Activated CD8-positive, alpha-beta T cell treated with anti-CD3 and anti-CD28 coated beads, Interleukin-2, amount 10 ng/mL, durations not matched to agents 7 days and 5 days (primary cell): Measurements from ENCODE around the gene LIPN. TPM values are rescaled to one million over a fixed set of nuclear protein-coding genes. Genes with fewer than 3 reads are reported as not detected.

Experiments
- ATAC-seq: fragments of 150-1000 bp; cut with Tn5 transposase; one replicate; pipeline ENCODE4 v1.10.0; 2021; ENCODE audit warnings: moderate library complexity
- CTCF ChIA-PET: fragments of 350-600 bp; sonication (Branson Sonifier 250); formaldehyde crosslinking; loops from one replicate; lab custom pipeline; 2021; ENCODE audit warnings: antibody characterized with exemption; lab: Charles Lee
- POLR2A ChIA-PET: fragments of 350-600 bp; sonication (Branson Sonifier 250); formaldehyde crosslinking; loops from one replicate; lab custom pipeline; 2021; ENCODE audit warnings: antibody characterized with exemption; lab: Charles Lee
- DNase-seq: peaks from one replicate; pipeline ENCODE4 v3.0.0-alpha.2; 2020
- H3K27ac Mint-ChIP-seq: one replicate; pipeline ENCODE4 v1.8.0; 2021; ENCODE audit warnings: mild to moderate bottlenecking, mixed read lengths
- H3K27me3 Mint-ChIP-seq: one replicate; pipeline ENCODE4 v1.8.0; 2021; ENCODE audit warnings: low read depth, mixed read lengths
- H3K36me3 Mint-ChIP-seq: one replicate; pipeline ENCODE4 v1.8.0; 2021; ENCODE audit warnings: low read depth, mixed read lengths
- H3K4me1 Mint-ChIP-seq: one replicate; pipeline ENCODE4 v1.8.0; 2021; ENCODE audit warnings: low read depth, mixed read lengths
- H3K4me3 Mint-ChIP-seq: one replicate; pipeline ENCODE4 v1.8.0; 2021; ENCODE audit warnings: mild to moderate bottlenecking, mixed read lengths
- H3K9me3 Mint-ChIP-seq: one replicate; pipeline ENCODE4 v1.8.0; 2022; ENCODE audit warnings: mixed read lengths; ENCODE audit not compliant: insufficient read depth
- total RNA-seq, 2 experiments: library from RNA; stranded (reverse); gene quantifications; one replicate each; pipeline ENCODE4 v1.2.3, GENCODE V29; 2021

The LIPN gene
- total RNA-seq, 2 experiments from 2014 or later: not detected

- no peak for DNase-seq
- Mint-ChIP-seq H3K4me1 (no peaks in the 10 kb centered on the region), H3K9me3 (no peaks in the 10 kb centered on the region), H3K27me3 (peaks cover 23% of the 10 kb centered on the region), H3K36me3 (no peaks in the 10 kb centered on the region), H3K27ac (no peak overlapping the region), H3K4me3 (no peak overlapping the region)
- no peak for ATAC-seq
- POLR2A ChIA-PET: interaction anchor here (0.6 kb wide), 1 partner anchor 60 kb away, joined by 3 read pairs; no protein-coding TSS in a partner anchor
- CTCF ChIA-PET: no interaction called here
Observed at GRCh38 chr10:88744002-88744401, 15.8 kb upstream of the LIPN start.

DNA sequence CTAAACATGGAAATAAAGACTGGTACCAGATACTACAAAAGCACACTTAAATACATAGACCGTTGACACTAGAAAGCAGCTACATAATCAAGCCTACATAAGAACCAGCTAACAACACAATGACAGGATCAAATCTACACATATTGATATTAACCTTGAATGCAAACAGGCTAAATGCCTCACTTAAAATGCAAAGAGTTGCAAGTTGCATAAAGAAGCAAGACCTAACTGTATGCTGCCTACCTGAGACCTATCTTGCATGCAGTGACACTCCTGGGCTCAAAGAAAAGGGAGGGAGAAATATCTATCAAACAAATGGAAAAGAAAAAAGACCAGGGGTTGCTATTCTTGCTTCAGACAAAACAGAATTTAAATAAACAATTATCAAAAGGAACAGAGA, 14.2 kb upstream of the LIPN start:
- ATAC-seq: no peak
- Mint-ChIP-seq H3K9me3 (no peaks in the 10 kb centered on the region), H3K4me1 (no peaks in the 10 kb centered on the region), H3K27me3 (peaks cover 29% of the 10 kb centered on the region), H3K27ac (no peak overlapping the region), H3K36me3 (no peaks in the 10 kb centered on the region), H3K4me3 (no peak overlapping the region)
- no peak for DNase-seq
- POLR2A ChIA-PET: no interaction called here
- CTCF ChIA-PET: interaction anchor here (1.2 to 1.4 kb wide), 3 partner anchors 17 to 181 kb away, joined by 3 to 4 read pairs (median 4); no protein-coding TSS in a partner anchor

DNA sequence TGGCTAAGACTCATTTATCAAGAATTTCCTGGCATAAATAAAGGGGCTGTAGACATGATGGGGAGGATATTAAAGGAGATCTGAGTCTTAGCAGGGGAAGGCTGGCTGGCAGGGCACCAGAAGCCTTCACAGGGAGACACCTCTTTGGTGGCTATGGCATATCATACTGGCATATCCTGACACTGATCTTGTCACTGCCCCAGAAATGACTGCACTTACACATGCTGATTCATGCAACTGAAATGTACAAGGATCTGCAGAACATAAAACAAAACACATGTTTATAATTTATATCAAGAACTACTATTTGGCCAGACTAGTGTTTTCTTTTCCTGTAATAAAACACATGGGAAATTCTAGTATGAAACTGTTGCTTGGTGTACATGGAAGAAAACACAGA, 5.5 kb upstream of the LIPN start:
- Mint-ChIP-seq H3K36me3 (no peaks in the 10 kb centered on the region), H3K27ac (no peak overlapping the region), H3K9me3 (no peaks in the 10 kb centered on the region), H3K4me1 (peaks cover 2% of the 10 kb centered on the region), H3K4me3 (no peak overlapping the region), H3K27me3 (peaks cover 13% of the 10 kb centered on the region)
- POLR2A ChIA-PET: no interaction called here
- ATAC-seq (no peak), DNase-seq (no peak)
- CTCF ChIA-PET: no interaction called here

GRCh38 chr10:88755753-88756152, 4.1 kb upstream of the LIPN start:
- ChIA-PET POLR2A (no interaction called here), CTCF (no interaction called here)
- ATAC-seq: no peak
- no peak overlapping the region for H3K27ac Mint-ChIP-seq
- peaks cover 7% of the 10 kb centered on the region for H3K4me1 Mint-ChIP-seq
- no peak overlapping the region for H3K4me3 Mint-ChIP-seq
- H3K27me3 Mint-ChIP-seq: no peaks in the 10 kb centered on the region
- no peaks in the 10 kb centered on the region for H3K9me3 Mint-ChIP-seq
- no peaks in the 10 kb centered on the region for H3K36me3 Mint-ChIP-seq
- no peak for DNase-seq

- POLR2A ChIA-PET: no interaction called here
- ATAC-seq (no peak), DNase-seq (no peak)
- H3K27me3 Mint-ChIP-seq: no peaks in the 10 kb centered on the region
- CTCF ChIA-PET: no interaction called here
- H3K9me3 Mint-ChIP-seq: no peaks in the 10 kb centered on the region
- no peaks in the 10 kb centered on the region for H3K36me3 Mint-ChIP-seq
- H3K27ac Mint-ChIP-seq: no peak overlapping the region
- H3K4me3 Mint-ChIP-seq: no peak overlapping the region
- H3K4me1 Mint-ChIP-seq: peaks cover 7% of the 10 kb centered on the region
Observed at GRCh38 chr10:88756660-88757059, 3.2 kb upstream of the LIPN start.

GRCh38 chr10:88762906-88763305, 3.1 kb downstream of the LIPN start:
- H3K9me3 Mint-ChIP-seq: no peaks in the 10 kb centered on the region
- no peak overlapping the region for H3K4me3 Mint-ChIP-seq
- no peaks in the 10 kb centered on the region for H3K36me3 Mint-ChIP-seq
- H3K4me1 Mint-ChIP-seq: peaks cover 5% of the 10 kb centered on the region
- DNase-seq: no peak
- ChIA-PET POLR2A (no interaction called here), CTCF (no interaction called here)
- no peak overlapping the region for H3K27ac Mint-ChIP-seq
- no peak for ATAC-seq
- peaks cover 9% of the 10 kb centered on the region for H3K27me3 Mint-ChIP-seq

GRCh38 chr10:88763441-88763840, 3.6 kb downstream of the LIPN start:
- Mint-ChIP-seq H3K9me3 (no peaks in the 10 kb centered on the region), H3K4me3 (no peak overlapping the region), H3K4me1 (peaks cover 5% of the 10 kb centered on the region), H3K27me3 (peaks cover 11% of the 10 kb centered on the region), H3K27ac (no peak overlapping the region), H3K36me3 (no peaks in the 10 kb centered on the region)
- ATAC-seq: no peak
- CTCF ChIA-PET: interaction anchor here (1.7 kb wide), 1 partner anchor 169 kb away, joined by 3 read pairs; no protein-coding TSS in a partner anchor
- POLR2A ChIA-PET: interaction anchor here (0.7 kb wide), 1 partner anchor 180 kb away, joined by 4 read pairs; the partner anchor contains the start of gene RNLS
- DNase-seq: no peak

GRCh38 chr10:88764110-88764509, 4.3 kb downstream of the LIPN start:
- Mint-ChIP-seq H3K36me3 (no peaks in the 10 kb centered on the region), H3K4me3 (no peak overlapping the region), H3K27ac (no peak overlapping the region)

GRCh38 chr10:88765816-88766215, 6.0 kb downstream of the LIPN start:
- CTCF ChIA-PET: interaction anchor here (1.7 kb wide), 1 partner anchor 38 kb away, joined by 4 read pairs; no protein-coding TSS in a partner anchor
- ATAC-seq: no peak

More at GRCh38 chr10:88764110-88764509, 4.3 kb downstream of the LIPN start:
- DNase-seq: no peak
- ChIA-PET POLR2A (interaction anchor here (0.7 kb wide), 1 partner anchor 181 kb away, joined by 4 read pairs; the partner anchor contains the start of gene RNLS), CTCF (interaction anchor here (0.8 to 1.7 kb wide), 2 partner anchors 23 to 169 kb away, joined by 3 read pairs; no protein-coding TSS in a partner anchor)
- peaks cover 5% of the 10 kb centered on the region for H3K4me1 Mint-ChIP-seq
- no peaks in the 10 kb centered on the region for H3K9me3 Mint-ChIP-seq
- peaks cover 15% of the 10 kb centered on the region for H3K27me3 Mint-ChIP-seq
- no peak for ATAC-seq

DNA sequence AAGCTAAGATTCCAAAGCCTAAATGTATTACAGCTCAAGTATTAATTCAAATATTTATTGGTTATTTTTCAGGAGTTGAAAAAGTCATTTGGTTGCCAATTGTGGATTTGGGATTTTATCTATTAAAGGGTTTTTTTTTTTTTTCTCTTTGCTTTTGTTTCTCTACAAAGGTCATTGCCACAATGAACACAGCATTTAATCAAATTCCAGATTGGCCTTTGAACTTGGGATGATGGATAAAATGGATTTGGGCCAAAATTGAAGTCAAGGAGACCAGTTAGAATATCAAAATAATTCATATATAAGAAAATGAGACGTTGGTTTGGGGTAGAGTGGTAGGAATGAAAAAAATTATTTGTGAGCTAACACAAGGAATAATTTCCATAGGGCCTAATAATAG, 9.6 kb downstream of the LIPN start:
- ChIA-PET CTCF (interaction anchor here (0.8 to 1.2 kb wide), 2 partner anchors 41 to 66 kb away, joined by 4 to 5 read pairs; no protein-coding TSS in a partner anchor), POLR2A (interaction anchor here (0.6 kb wide), 1 partner anchor 57 kb away, joined by 3 read pairs; no protein-coding TSS in a partner anchor)
- no peak overlapping the region for H3K27ac Mint-ChIP-seq
- no peak overlapping the region for H3K4me3 Mint-ChIP-seq
- peaks cover 21% of the 10 kb centered on the region for H3K27me3 Mint-ChIP-seq
- DNase-seq (no peak), ATAC-seq (no peak)
- no peaks in the 10 kb centered on the region for H3K36me3 Mint-ChIP-seq
- H3K9me3 Mint-ChIP-seq: no peaks in the 10 kb centered on the region
- H3K4me1 Mint-ChIP-seq: no peaks in the 10 kb centered on the region

More at GRCh38 chr10:88765816-88766215, 6.0 kb downstream of the LIPN start:
- Mint-ChIP-seq H3K4me1 (no peaks in the 10 kb centered on the region), H3K27ac (no peak overlapping the region), H3K9me3 (no peaks in the 10 kb centered on the region), H3K27me3 (peaks cover 15% of the 10 kb centered on the region), H3K4me3 (no peak overlapping the region), H3K36me3 (no peaks in the 10 kb centered on the region)
- DNase-seq: no peak
- POLR2A ChIA-PET: no interaction called here

GRCh38 chr10:88781206-88781605, 21.4 kb downstream of the LIPN start:
- Mint-ChIP-seq H3K36me3 (no peaks in the 10 kb centered on the region), H3K9me3 (no peaks in the 10 kb centered on the region), H3K4me3 (no peak overlapping the region), H3K4me1 (peaks cover 6% of the 10 kb centered on the region), H3K27me3 (peaks cover 9% of the 10 kb centered on the region), H3K27ac (no peak overlapping the region)
- CTCF ChIA-PET: interaction anchor here (1.1 to 1.4 kb wide), 2 partner anchors 14 to 21 kb away, joined by 3 to 4 read pairs; partner anchors contain the start of gene LIPN
- POLR2A ChIA-PET: no interaction called here
- DNase-seq (no peak), ATAC-seq (no peak)

GRCh38 chr10:88782222-88782621, 22.4 kb downstream of the LIPN start:
- DNase-seq (no peak), ATAC-seq (no peak)
- POLR2A ChIA-PET: no interaction called here
- CTCF ChIA-PET: no interaction called here
- Mint-ChIP-seq H3K27me3 (peaks cover 7% of the 10 kb centered on the region), H3K27ac (no peak overlapping the region), H3K4me3 (no peak overlapping the region), H3K36me3 (no peaks in the 10 kb centered on the region), H3K9me3 (no peaks in the 10 kb centered on the region), H3K4me1 (peaks cover 6% of the 10 kb centered on the region)
